Astrocyte (in vitro differentiated cells and primary cell): ENCODE data around the gene VEZT. TPM values are rescaled to one million over a fixed set of nuclear protein-coding genes. Genes with fewer than 3 reads are reported as not detected.

Experiments used
- DNase-seq: peaks from one replicate; pipeline ENCODE4 v3.0.0-alpha.2; 2010; ENCODE audit warnings: low read depth
- FAIRE-seq: peaks from 2 replicates; lab custom pipeline; 2011; peaks lifted over from hg19 to GRCh38; lab: Jason Lieb, UNC
- H2AFZ ChIP-seq: 2 replicates; pipeline ENCODE4 v1.6.0; 2012; ENCODE audit warnings: low read depth, low read length, inconsistent platforms
- H3K27ac ChIP-seq: 2 replicates; pipeline ENCODE4 v1.5.1; 2011; ENCODE audit warnings: low read depth, low read length, inconsistent platforms
- H3K27me3 ChIP-seq: 2 replicates; pipeline ENCODE4 v1.6.0; 2011; ENCODE audit warnings: low read length, inconsistent platforms; ENCODE audit not compliant: insufficient read depth
- H3K36me3 ChIP-seq: 2 replicates; pipeline ENCODE4 v1.5.1; 2011; ENCODE audit warnings: low read length, inconsistent platforms; ENCODE audit not compliant: insufficient read depth
- H3K4me1 ChIP-seq: 2 replicates; pipeline ENCODE4 v1.5.1; 2011; ENCODE audit warnings: low read length, inconsistent platforms; ENCODE audit not compliant: insufficient read depth
- H3K4me2 ChIP-seq: 2 replicates; pipeline ENCODE4 v1.6.0; 2012; ENCODE audit warnings: low read length, inconsistent platforms
- H3K4me3 ChIP-seq: 2 replicates; pipeline ENCODE4 v1.5.1; 2011; ENCODE audit warnings: low read depth, mild to moderate bottlenecking, low read length, inconsistent platforms; ENCODE audit not compliant: insufficient read depth
- H3K79me2 ChIP-seq: 2 replicates; pipeline ENCODE4 v1.6.0; 2012; ENCODE audit warnings: mild to moderate bottlenecking, low read length, inconsistent platforms; ENCODE audit not compliant: insufficient read depth
- H3K9ac ChIP-seq: 2 replicates; pipeline ENCODE4 v1.6.0; 2012; ENCODE audit warnings: mild to moderate bottlenecking, low read length, inconsistent platforms
- H3K9me3 ChIP-seq: 2 replicates; pipeline ENCODE4 v1.5.1; 2012; ENCODE audit warnings: low read depth, mild to moderate bottlenecking, low read length, inconsistent platforms; ENCODE audit not compliant: insufficient read depth
- H4K20me1 ChIP-seq: 2 replicates; pipeline ENCODE4 v1.6.0; 2012; ENCODE audit warnings: low read length, inconsistent platforms; ENCODE audit not compliant: insufficient read depth
- H3K27ac Mint-ChIP-seq: one replicate; pipeline ENCODE4 v1.8.0; 2021; ENCODE audit warnings: mild to moderate bottlenecking, mixed read lengths; ENCODE audit not compliant: unreplicated experiment
- H3K27me3 Mint-ChIP-seq: one replicate; pipeline ENCODE4 v1.8.0; 2021; ENCODE audit warnings: low read depth, mixed read lengths; ENCODE audit not compliant: unreplicated experiment
- H3K36me3 Mint-ChIP-seq: one replicate; pipeline ENCODE4 v1.8.0; 2021; ENCODE audit warnings: low read depth, mixed read lengths; ENCODE audit not compliant: unreplicated experiment
- H3K4me1 Mint-ChIP-seq: one replicate; pipeline ENCODE4 v1.8.0; 2021; ENCODE audit warnings: low read depth, mixed read lengths; ENCODE audit not compliant: unreplicated experiment
- H3K4me3 Mint-ChIP-seq: one replicate; pipeline ENCODE4 v1.8.0; 2021; ENCODE audit warnings: mild to moderate bottlenecking, moderate library complexity, mixed read lengths; ENCODE audit not compliant: unreplicated experiment
- H3K9me3 Mint-ChIP-seq: one replicate; pipeline ENCODE4 v1.8.0; 2021; ENCODE audit warnings: mild to moderate bottlenecking, mixed read lengths; ENCODE audit not compliant: unreplicated experiment
- EZH2 ChIP-seq: IDR thresholded peaks from 2 replicates; pipeline ENCODE4 v1.6.1; 2012; ENCODE audit warnings: mild to moderate bottlenecking, low read length, inconsistent platforms; ENCODE audit not compliant: insufficient read depth
- total RNA-seq: library from RNA; stranded (reverse); gene quantifications from 2 replicates; pipeline ENCODE4 v1.2.1, GENCODE V29; 2021
- TF ChIP-seq, protein P1 (sequence below): IDR thresholded peaks from 2 replicates; pipeline ENCODE4 v1.5.1; 2011; ENCODE audit warnings: low read depth, mild to moderate bottlenecking, inconsistent platforms, low read length, moderate library complexity; ENCODE audit not compliant: insufficient read depth

VEZT gene
- total RNA-seq, 1 donor from 2014 or later = 106 TPM

DNA sequence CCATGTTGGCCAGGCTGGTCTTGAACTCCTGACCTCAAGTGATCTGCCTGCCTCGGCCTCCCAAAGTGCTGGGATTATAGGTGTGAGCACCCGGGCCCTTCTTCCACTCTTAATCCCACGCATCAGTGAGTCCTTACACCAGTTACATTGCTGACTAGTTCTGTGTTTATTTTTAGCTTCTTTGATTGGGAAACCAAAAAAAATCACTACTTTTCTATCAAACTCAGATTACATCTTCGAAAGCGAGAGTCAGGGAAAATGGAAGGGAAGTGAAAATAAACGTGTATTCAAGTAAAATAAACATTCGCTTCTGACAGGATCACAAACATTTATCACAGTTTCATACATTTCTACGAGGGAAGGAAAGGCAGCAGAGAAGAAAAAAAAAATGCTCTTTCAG lies 32.5 kb upstream of the VEZT start:
- H3K36me3 ChIP-seq = no peaks in the 10 kb centered on the region
- no peak overlapping the region for H2AFZ ChIP-seq
- H3K79me2 ChIP-seq = peaks cover 4% of the 10 kb centered on the region
- no peak overlapping the region for H3K9ac ChIP-seq
- Mint-ChIP-seq H3K36me3 (peaks cover 9% of the 10 kb centered on the region), H3K4me1 (peaks cover 19% of the 10 kb centered on the region), H3K27ac (no peak overlapping the region), H3K27me3 (no peaks in the 10 kb centered on the region), H3K9me3 (no peaks in the 10 kb centered on the region), H3K4me3 (no peak overlapping the region)
- no peak overlapping the region for H3K4me2 ChIP-seq
- H3K27me3 ChIP-seq = no peaks in the 10 kb centered on the region
- no peak for DNase-seq
- FAIRE-seq = no peak
- H3K4me3 ChIP-seq = no peak overlapping the region
- peaks cover 11% of the 10 kb centered on the region for H3K4me1 ChIP-seq
- TF ChIP-seq, protein P1, sequence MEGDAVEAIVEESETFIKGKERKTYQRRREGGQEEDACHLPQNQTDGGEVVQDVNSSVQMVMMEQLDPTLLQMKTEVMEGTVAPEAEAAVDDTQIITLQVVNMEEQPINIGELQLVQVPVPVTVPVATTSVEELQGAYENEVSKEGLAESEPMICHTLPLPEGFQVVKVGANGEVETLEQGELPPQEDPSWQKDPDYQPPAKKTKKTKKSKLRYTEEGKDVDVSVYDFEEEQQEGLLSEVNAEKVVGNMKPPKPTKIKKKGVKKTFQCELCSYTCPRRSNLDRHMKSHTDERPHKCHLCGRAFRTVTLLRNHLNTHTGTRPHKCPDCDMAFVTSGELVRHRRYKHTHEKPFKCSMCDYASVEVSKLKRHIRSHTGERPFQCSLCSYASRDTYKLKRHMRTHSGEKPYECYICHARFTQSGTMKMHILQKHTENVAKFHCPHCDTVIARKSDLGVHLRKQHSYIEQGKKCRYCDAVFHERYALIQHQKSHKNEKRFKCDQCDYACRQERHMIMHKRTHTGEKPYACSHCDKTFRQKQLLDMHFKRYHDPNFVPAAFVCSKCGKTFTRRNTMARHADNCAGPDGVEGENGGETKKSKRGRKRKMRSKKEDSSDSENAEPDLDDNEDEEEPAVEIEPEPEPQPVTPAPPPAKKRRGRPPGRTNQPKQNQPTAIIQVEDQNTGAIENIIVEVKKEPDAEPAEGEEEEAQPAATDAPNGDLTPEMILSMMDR = no peak
- no peak for TF ChIP-seq EZH2
- H3K9me3 ChIP-seq = no peaks in the 10 kb centered on the region
- H4K20me1 ChIP-seq = no peaks in the 10 kb centered on the region
- no peak overlapping the region for H3K27ac ChIP-seq

DNA sequence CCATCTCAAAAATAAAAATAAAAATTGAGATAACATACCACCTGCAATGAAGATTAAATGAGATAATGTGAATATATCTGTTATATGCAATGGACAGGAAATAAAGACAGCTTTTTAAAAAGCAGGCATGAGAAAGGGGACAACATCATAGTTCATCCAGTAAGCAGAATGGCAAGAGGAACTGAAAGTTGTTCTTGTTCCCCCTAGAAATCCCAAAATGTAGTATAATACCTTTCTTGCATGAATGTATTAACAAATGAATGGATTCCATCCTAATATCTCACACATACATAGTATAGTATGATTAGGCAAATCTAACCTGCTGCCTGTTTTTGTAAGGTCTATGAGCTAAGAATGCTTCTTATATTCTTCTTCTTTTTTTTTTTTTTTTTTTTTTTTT lies 31.8 kb upstream of the VEZT start:
- TF ChIP-seq, protein P1 = no peak
- TF ChIP-seq EZH2 = no peak
- Histone ChIP-seq H3K9me3 (no peaks in the 10 kb centered on the region), H3K4me2 (no peak overlapping the region), H3K4me1 (peaks cover 11% of the 10 kb centered on the region), H3K27ac (no peak overlapping the region), H3K79me2 (peaks cover 4% of the 10 kb centered on the region), H3K27me3 (no peaks in the 10 kb centered on the region), H3K9ac (no peak overlapping the region), H2AFZ (no peak overlapping the region), H4K20me1 (no peaks in the 10 kb centered on the region), H3K4me3 (no peak overlapping the region), H3K36me3 (no peaks in the 10 kb centered on the region)
- H3K36me3 Mint-ChIP-seq = peaks cover 9% of the 10 kb centered on the region
- H3K4me3 Mint-ChIP-seq = no peak overlapping the region
- no peak overlapping the region for H3K27ac Mint-ChIP-seq
- H3K4me1 Mint-ChIP-seq = peaks cover 19% of the 10 kb centered on the region
- H3K27me3 Mint-ChIP-seq = no peaks in the 10 kb centered on the region
- DNase-seq (no peak), FAIRE-seq (no peak)
- H3K9me3 Mint-ChIP-seq = no peaks in the 10 kb centered on the region

DNA sequence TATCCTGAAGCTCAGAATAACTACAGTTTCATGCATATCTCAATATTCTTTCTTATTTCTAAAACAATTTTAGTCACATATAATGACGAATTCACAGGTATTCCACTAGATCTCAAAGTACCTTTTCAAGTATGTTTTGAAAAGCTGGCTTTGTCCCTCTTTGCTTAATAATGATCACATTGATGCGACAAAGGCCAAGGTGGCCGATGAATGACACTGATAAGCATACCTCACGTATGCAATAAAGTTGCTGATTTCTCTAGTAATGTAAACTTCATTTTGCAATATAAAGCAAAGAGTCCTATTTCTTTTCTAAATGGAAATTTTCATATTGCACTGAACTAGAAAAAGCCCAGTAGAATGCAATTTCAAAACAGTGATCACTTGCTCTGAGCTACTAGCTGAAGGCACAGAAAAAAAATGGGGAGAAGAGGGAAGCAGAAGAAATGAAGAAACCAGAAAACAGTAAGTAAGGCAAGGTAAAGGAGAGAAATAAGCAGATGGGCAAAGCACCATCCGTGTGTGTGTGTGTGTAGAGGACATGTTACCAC lies 29.7 kb upstream of the VEZT start:
- H3K4me3 ChIP-seq = no peak overlapping the region
- no peak overlapping the region for H3K4me3 Mint-ChIP-seq
- H2AFZ ChIP-seq = no peak overlapping the region
- no peaks in the 10 kb centered on the region for H3K27me3 ChIP-seq
- FAIRE-seq (no peak), DNase-seq (no peak)
- no peak for TF ChIP-seq EZH2
- H3K9me3 Mint-ChIP-seq = no peaks in the 10 kb centered on the region
- no peaks in the 10 kb centered on the region for H3K9me3 ChIP-seq
- no peaks in the 10 kb centered on the region for H3K27me3 Mint-ChIP-seq
- peaks cover 4% of the 10 kb centered on the region for H3K79me2 ChIP-seq
- peaks cover 6% of the 10 kb centered on the region for H3K4me1 ChIP-seq
- H4K20me1 ChIP-seq = peaks cover 5% of the 10 kb centered on the region
- no peak overlapping the region for H3K9ac ChIP-seq
- peak overlapping the region; percentile 3 for H3K27ac Mint-ChIP-seq
- H3K27ac ChIP-seq = no peak overlapping the region
- H3K4me2 ChIP-seq = no peak overlapping the region
- H3K4me1 Mint-ChIP-seq = peaks cover 17% of the 10 kb centered on the region
- peaks cover 8% of the 10 kb centered on the region for H3K36me3 Mint-ChIP-seq
- peaks cover 3% of the 10 kb centered on the region for H3K36me3 ChIP-seq
